Transverse colon (tissue), 4 donors: ENCODE data around the gene EFCAB8.

Experiments used
- POLR2AphosphoS5 ChIP-seq, 3 donors: sonication (generic); formaldehyde crosslinking; IDR thresholded peaks; one replicate each; pipeline ENCODE4 v1.6.1; 2016; ENCODE audit warnings: antibody characterized with exemption in 3 of 3
- TF ChIP-seq, protein P1 (sequence below), 5 experiments: fragments of 200-600 bp in 3 of 5; fragments of 450-650 bp in 2 of 5; sonication (generic) in 3 of 5; IDR thresholded peaks; 1 replicate in 2 of 5; 2 replicates in 3 of 5; pipeline ENCODE4 v1.5.1; 2016 to 2017; ENCODE audit warnings: antibody characterized with exemption in 5 of 5, inconsistent platforms in 3 of 5, mild to moderate bottlenecking in 2 of 5, moderate library complexity in 1 of 5

DNA sequence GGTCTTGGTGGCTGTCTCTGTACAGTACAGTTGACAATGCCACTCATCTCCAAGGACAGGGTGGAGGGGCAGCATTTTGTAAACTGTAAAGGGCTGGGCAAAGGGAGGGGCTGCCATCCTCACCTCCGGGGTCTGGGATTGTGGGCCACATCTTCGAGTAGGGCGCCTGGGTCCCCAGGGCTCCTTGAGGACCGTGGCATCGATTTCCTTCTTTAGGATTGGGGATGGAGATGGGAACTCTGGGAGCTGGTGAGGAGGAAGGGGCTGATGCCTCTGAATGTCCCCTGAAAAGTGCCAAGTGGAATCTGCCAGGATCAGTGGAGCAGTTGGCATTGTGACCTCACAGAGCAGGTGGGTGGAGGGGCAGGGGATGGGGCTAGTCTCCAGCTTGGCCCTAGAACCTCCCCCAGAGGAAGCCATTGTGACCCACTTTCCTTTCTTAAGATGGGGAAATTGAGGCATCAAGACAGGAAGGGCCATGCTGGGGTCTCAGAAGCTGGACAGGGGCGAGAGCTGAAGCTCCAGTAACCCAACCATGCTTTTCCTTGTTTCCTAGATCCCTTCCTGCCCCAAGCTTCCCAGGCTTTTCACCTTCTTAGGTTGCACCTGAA lies 145.5 kb downstream of the EFCAB8 start, which contains the start of gene SUN5:
- TF ChIP-seq, protein P1, sequence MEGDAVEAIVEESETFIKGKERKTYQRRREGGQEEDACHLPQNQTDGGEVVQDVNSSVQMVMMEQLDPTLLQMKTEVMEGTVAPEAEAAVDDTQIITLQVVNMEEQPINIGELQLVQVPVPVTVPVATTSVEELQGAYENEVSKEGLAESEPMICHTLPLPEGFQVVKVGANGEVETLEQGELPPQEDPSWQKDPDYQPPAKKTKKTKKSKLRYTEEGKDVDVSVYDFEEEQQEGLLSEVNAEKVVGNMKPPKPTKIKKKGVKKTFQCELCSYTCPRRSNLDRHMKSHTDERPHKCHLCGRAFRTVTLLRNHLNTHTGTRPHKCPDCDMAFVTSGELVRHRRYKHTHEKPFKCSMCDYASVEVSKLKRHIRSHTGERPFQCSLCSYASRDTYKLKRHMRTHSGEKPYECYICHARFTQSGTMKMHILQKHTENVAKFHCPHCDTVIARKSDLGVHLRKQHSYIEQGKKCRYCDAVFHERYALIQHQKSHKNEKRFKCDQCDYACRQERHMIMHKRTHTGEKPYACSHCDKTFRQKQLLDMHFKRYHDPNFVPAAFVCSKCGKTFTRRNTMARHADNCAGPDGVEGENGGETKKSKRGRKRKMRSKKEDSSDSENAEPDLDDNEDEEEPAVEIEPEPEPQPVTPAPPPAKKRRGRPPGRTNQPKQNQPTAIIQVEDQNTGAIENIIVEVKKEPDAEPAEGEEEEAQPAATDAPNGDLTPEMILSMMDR (IDR thresholded peaks at IDR 0.05), result no peak
- no peak for TF ChIP-seq POLR2AphosphoS5 (IDR thresholded peaks at IDR 0.05)
